ENCODE results near the gene PSORS1C2.

GRCh38 chr6:31152781-31153180 is 13.9 kb upstream of the PSORS1C2 start:
- TF ChIP-seq CTCF (conservative IDR thresholded peaks at IDR 0.05): no peak
- TF ChIP-seq EZH2 (IDR thresholded peaks at IDR 0.05; ENCODE audit: low read depth): no peak

Data from PC-9 (cell line).